Esophagus squamous epithelium (tissue), 5 donors: ENCODE results near the gene SNX5. TPM values are rescaled to one million over a fixed set of nuclear protein-coding genes. Genes with fewer than 3 reads are reported as not detected.
A peak's percentile ranks its signal among the peaks of the same experiment; 100 is the strongest.

ENCODE experiments used
- DNase-seq: peaks from one replicate; lab custom pipeline; 2025; lab: John Stamatoyannopoulos, UW
- H3K27ac ChIP-seq, 4 donors: fragments of 200-600 bp; sonication (generic); one replicate each; pipeline ENCODE4 v1.5.1; 2016 to 2019; ENCODE audit warnings: mild to moderate bottlenecking in 1 of 4
- H3K27me3 ChIP-seq, 4 donors: fragments of 200-600 bp; sonication (generic); 1 replicate in 3 of 4; 2 replicates in 1 of 4; pipeline versions ENCODE4 v1.5.1 to v1.6.0; 2017 to 2021; ENCODE audit warnings: antibody characterized with exemption in 1 of 4
- H3K36me3 ChIP-seq, 3 donors: fragments of 200-600 bp; sonication (generic); one replicate each; pipeline ENCODE4 v1.5.1; 2016 to 2019
- H3K4me1 ChIP-seq, 3 donors: fragments of 200-600 bp; sonication (generic); one replicate each; pipeline ENCODE4 v1.5.1; 2017 to 2019
- H3K4me3 ChIP-seq, 4 donors: fragments of 200-600 bp; sonication (generic); 1 replicate in 3 of 4; 2 replicates in 1 of 4; pipeline ENCODE4 v1.5.1; 2016 to 2019; ENCODE audit warnings: mild to moderate bottlenecking in 2 of 4, moderate library complexity in 1 of 4
- H3K9me3 ChIP-seq, 3 donors: fragments of 200-600 bp; sonication (generic); one replicate each; pipeline ENCODE4 v1.5.1; 2016 to 2019
- CTCF ChIP-seq, 6 experiments: fragments of 450-650 bp in 4 of 6; fragments of 200-600 bp in 2 of 6; sonication (generic) in 2 of 6; IDR thresholded peaks; one replicate each; pipeline ENCODE4 v1.5.1; 2016 to 2019; ENCODE audit warnings: antibody characterized with exemption in 6 of 6, mild to moderate bottlenecking in 4 of 6, moderate library complexity in 4 of 6
- POLR2A ChIP-seq, 4 donors: fragments of 450-650 bp; IDR thresholded peaks; one replicate each; pipeline ENCODE4 v1.6.1; 2017; ENCODE audit warnings: antibody characterized with exemption in 4 of 4, mild to moderate bottlenecking in 4 of 4, moderate library complexity in 3 of 4
- WGBS, 2 donors: methylation state at CpG; one replicate each; pipeline ENCODE4 v1.1.5; 2018; 5-methylcytosine and 5-hydroxymethylcytosine counted together
- intact Hi-C: fragments of 100-400 bp; cut with DNase I; formaldehyde crosslinking; loops from one replicate; pipeline ENCODE4 v1.15.0; 2022
- total RNA-seq, 4 donors: library from RNA; depleted of rRNA; stranded (reverse); fragments of >200 nt; gene quantifications; one replicate each; pipeline ENCODE4 v1.1.0, GENCODE V29; 2016
- donor health status: DM: yes; HTN: yes; CAD: no.

The SNX5 gene
- total RNA-seq, 4 donors from 2014 or later = 43.6 to 137 (median 98.5) TPM

- TF ChIP-seq CTCF (IDR thresholded peaks at IDR 0.05) = no peak
- no peak for TF ChIP-seq POLR2A (IDR thresholded peaks at IDR 0.05)
- intact Hi-C loops = no loop called here
- 46 to 58% methylated on average over 7 to 12 of the region's 22 CpGs for WGBS, 2 donors
- Histone ChIP-seq H3K9me3 (peaks cover 0 to 5% (median 0%) of the 10 kb centered on the region in 3 donors), H3K27me3 (no peaks in the 10 kb centered on the region), H3K4me3 (no peak overlapping the region), H3K27ac (peak overlapping the region in 1 of 4 donors; percentile 20), H3K4me1 (peaks cover 0 to 16% (median 0%) of the 10 kb centered on the region in 3 donors), H3K36me3 (no peaks in the 10 kb centered on the region)
- DNase-seq = no peak
These were observed 39.8 kb downstream of the SNX5 start for GRCh38 chr20:17928633-17929311.

- 68 to 77% methylated on average over 7 of the region's 7 CpGs for WGBS, 2 donors
- TF ChIP-seq POLR2A (IDR thresholded peaks at IDR 0.05) = no peak
- no peak for TF ChIP-seq CTCF (IDR thresholded peaks at IDR 0.05)
- H3K4me1 ChIP-seq = peaks cover 0 to 16% (median 0%) of the 10 kb centered on the region in 3 donors
- no peak overlapping the region for H3K27ac ChIP-seq
- intact Hi-C loops = no loop called here
- H3K36me3 ChIP-seq = no peaks in the 10 kb centered on the region
- H3K9me3 ChIP-seq = peaks cover 0 to 5% (median 0%) of the 10 kb centered on the region in 3 donors
- no peak overlapping the region for H3K4me3 ChIP-seq
- H3K27me3 ChIP-seq = no peaks in the 10 kb centered on the region
- DNase-seq = no peak
These were observed 40.4 kb downstream of the SNX5 start for GRCh38 chr20:17928211-17928611.

GRCh38 chr20:17925940-17926300 is 42.7 kb downstream of the SNX5 start:
- H3K27me3 ChIP-seq = no peaks in the 10 kb centered on the region
- intact Hi-C loops = no loop called here
- peaks cover 0 to 16% (median 0%) of the 10 kb centered on the region in 3 donors for H3K4me1 ChIP-seq
- no peaks in the 10 kb centered on the region for H3K9me3 ChIP-seq
- no peak overlapping the region for H3K4me3 ChIP-seq
- TF ChIP-seq CTCF (IDR thresholded peaks at IDR 0.05) (no peak), POLR2A (IDR thresholded peaks at IDR 0.05) (no peak)
- WGBS, 2 donors = 88 to 100% methylated on average over 1 of the region's 1 CpG
- no peak for DNase-seq
- no peaks in the 10 kb centered on the region for H3K36me3 ChIP-seq
- no peak overlapping the region for H3K27ac ChIP-seq

GRCh38 chr20:17925141-17925939 is 43.3 kb downstream of the SNX5 start:
- TF ChIP-seq CTCF (IDR thresholded peaks at IDR 0.05) (no peak), POLR2A (IDR thresholded peaks at IDR 0.05) (no peak)
- WGBS, 2 donors = 62 to 75% methylated on average over 10 to 11 of the region's 11 CpGs
- intact Hi-C loops = no loop called here
- H3K4me3 ChIP-seq = no peak overlapping the region
- no peak overlapping the region for H3K27ac ChIP-seq
- H3K9me3 ChIP-seq = no peaks in the 10 kb centered on the region
- no peak for DNase-seq
- no peaks in the 10 kb centered on the region for H3K36me3 ChIP-seq
- H3K4me1 ChIP-seq = peaks cover 0 to 16% (median 0%) of the 10 kb centered on the region in 3 donors
- H3K27me3 ChIP-seq = no peaks in the 10 kb centered on the region

- Histone ChIP-seq H3K4me3 (no peak overlapping the region), H3K4me1 (peaks cover 0 to 6% (median 0%) of the 10 kb centered on the region in 3 donors), H3K36me3 (no peaks in the 10 kb centered on the region), H3K9me3 (no peaks in the 10 kb centered on the region), H3K27me3 (no peaks in the 10 kb centered on the region), H3K27ac (no peak overlapping the region)
- WGBS, 2 donors = 4 to 22% methylated on average over 1 of the region's 1 CpG
- TF ChIP-seq CTCF (IDR thresholded peaks at IDR 0.05) (no peak), POLR2A (IDR thresholded peaks at IDR 0.05) (no peak)
- intact Hi-C loops = no loop called here
- DNase-seq = no peak
These were observed 46.8 kb downstream of the SNX5 start for GRCh38 chr20:17921774-17922173.
